ENCODE data around the gene PARVG.

DNA sequence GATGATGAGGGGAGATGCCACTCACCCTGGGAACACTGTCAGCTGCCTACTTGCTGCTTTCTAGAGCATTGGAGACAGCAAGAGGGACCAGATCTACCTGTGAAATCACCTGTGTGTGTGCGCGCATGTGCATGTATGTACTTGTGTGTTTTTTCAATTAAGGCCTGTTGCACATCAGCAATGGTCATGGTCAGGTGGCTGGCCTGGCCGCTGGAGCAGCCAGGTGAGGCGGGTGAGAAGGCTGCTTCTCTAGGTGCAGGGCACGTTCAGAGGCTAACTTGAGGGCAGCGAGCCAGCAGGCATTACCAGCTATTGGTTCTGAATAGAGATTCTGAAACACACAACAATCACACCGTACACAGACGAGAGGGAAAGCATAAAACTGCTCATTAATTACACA, 65.1 kb downstream of the PARVG start:
- TF ChIP-seq, protein P1, sequence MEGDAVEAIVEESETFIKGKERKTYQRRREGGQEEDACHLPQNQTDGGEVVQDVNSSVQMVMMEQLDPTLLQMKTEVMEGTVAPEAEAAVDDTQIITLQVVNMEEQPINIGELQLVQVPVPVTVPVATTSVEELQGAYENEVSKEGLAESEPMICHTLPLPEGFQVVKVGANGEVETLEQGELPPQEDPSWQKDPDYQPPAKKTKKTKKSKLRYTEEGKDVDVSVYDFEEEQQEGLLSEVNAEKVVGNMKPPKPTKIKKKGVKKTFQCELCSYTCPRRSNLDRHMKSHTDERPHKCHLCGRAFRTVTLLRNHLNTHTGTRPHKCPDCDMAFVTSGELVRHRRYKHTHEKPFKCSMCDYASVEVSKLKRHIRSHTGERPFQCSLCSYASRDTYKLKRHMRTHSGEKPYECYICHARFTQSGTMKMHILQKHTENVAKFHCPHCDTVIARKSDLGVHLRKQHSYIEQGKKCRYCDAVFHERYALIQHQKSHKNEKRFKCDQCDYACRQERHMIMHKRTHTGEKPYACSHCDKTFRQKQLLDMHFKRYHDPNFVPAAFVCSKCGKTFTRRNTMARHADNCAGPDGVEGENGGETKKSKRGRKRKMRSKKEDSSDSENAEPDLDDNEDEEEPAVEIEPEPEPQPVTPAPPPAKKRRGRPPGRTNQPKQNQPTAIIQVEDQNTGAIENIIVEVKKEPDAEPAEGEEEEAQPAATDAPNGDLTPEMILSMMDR (conservative IDR thresholded peaks at IDR 0.05 in 1 of 2, IDR thresholded peaks at IDR 0.05 in 1 of 2; ENCODE audit: extremely low read depth in 1 of 2, insufficient read depth in 1 of 2, low read depth in 1 of 2, low read length in 2 of 2): no peak
- no peak for TF ChIP-seq EZH2 (IDR thresholded peaks at IDR 0.05; ENCODE audit: borderline replicate concordance, low read length)

Data from mammary epithelial cell (primary cell).